Astrocyte (in vitro differentiated cells and primary cell): ENCODE measurements around the gene SCGB1A1. TPM values are rescaled to one million over a fixed set of nuclear protein-coding genes. Genes with fewer than 3 reads are reported as not detected.

ENCODE experiments used
- DNase-seq: peaks from one replicate; pipeline ENCODE4 v3.0.0-alpha.2; 2010; ENCODE audit warnings: low read depth
- FAIRE-seq: peaks from 2 replicates; lab custom pipeline; 2011; peaks lifted over from hg19 to GRCh38; lab: Jason Lieb, UNC
- H2AFZ ChIP-seq: 2 replicates; pipeline ENCODE4 v1.6.0; 2012; ENCODE audit warnings: low read depth, low read length, inconsistent platforms
- H3K27ac ChIP-seq: 2 replicates; pipeline ENCODE4 v1.5.1; 2011; ENCODE audit warnings: low read depth, low read length, inconsistent platforms
- H3K27me3 ChIP-seq: 2 replicates; pipeline ENCODE4 v1.6.0; 2011; ENCODE audit warnings: low read length, inconsistent platforms; ENCODE audit not compliant: insufficient read depth
- H3K36me3 ChIP-seq: 2 replicates; pipeline ENCODE4 v1.5.1; 2011; ENCODE audit warnings: low read length, inconsistent platforms; ENCODE audit not compliant: insufficient read depth
- H3K4me1 ChIP-seq: 2 replicates; pipeline ENCODE4 v1.5.1; 2011; ENCODE audit warnings: low read length, inconsistent platforms; ENCODE audit not compliant: insufficient read depth
- H3K4me2 ChIP-seq: 2 replicates; pipeline ENCODE4 v1.6.0; 2012; ENCODE audit warnings: low read length, inconsistent platforms
- H3K4me3 ChIP-seq: 2 replicates; pipeline ENCODE4 v1.5.1; 2011; ENCODE audit warnings: low read depth, mild to moderate bottlenecking, low read length, inconsistent platforms; ENCODE audit not compliant: insufficient read depth
- H3K79me2 ChIP-seq: 2 replicates; pipeline ENCODE4 v1.6.0; 2012; ENCODE audit warnings: mild to moderate bottlenecking, low read length, inconsistent platforms; ENCODE audit not compliant: insufficient read depth
- H3K9ac ChIP-seq: 2 replicates; pipeline ENCODE4 v1.6.0; 2012; ENCODE audit warnings: mild to moderate bottlenecking, low read length, inconsistent platforms
- H3K9me3 ChIP-seq: 2 replicates; pipeline ENCODE4 v1.5.1; 2012; ENCODE audit warnings: low read depth, mild to moderate bottlenecking, low read length, inconsistent platforms; ENCODE audit not compliant: insufficient read depth
- H4K20me1 ChIP-seq: 2 replicates; pipeline ENCODE4 v1.6.0; 2012; ENCODE audit warnings: low read length, inconsistent platforms; ENCODE audit not compliant: insufficient read depth
- H3K27ac Mint-ChIP-seq: one replicate; pipeline ENCODE4 v1.8.0; 2021; ENCODE audit warnings: mild to moderate bottlenecking, mixed read lengths; ENCODE audit not compliant: unreplicated experiment
- H3K27me3 Mint-ChIP-seq: one replicate; pipeline ENCODE4 v1.8.0; 2021; ENCODE audit warnings: low read depth, mixed read lengths; ENCODE audit not compliant: unreplicated experiment
- H3K36me3 Mint-ChIP-seq: one replicate; pipeline ENCODE4 v1.8.0; 2021; ENCODE audit warnings: low read depth, mixed read lengths; ENCODE audit not compliant: unreplicated experiment
- H3K4me1 Mint-ChIP-seq: one replicate; pipeline ENCODE4 v1.8.0; 2021; ENCODE audit warnings: low read depth, mixed read lengths; ENCODE audit not compliant: unreplicated experiment
- H3K4me3 Mint-ChIP-seq: one replicate; pipeline ENCODE4 v1.8.0; 2021; ENCODE audit warnings: mild to moderate bottlenecking, moderate library complexity, mixed read lengths; ENCODE audit not compliant: unreplicated experiment
- H3K9me3 Mint-ChIP-seq: one replicate; pipeline ENCODE4 v1.8.0; 2021; ENCODE audit warnings: mild to moderate bottlenecking, mixed read lengths; ENCODE audit not compliant: unreplicated experiment
- EZH2 ChIP-seq: IDR thresholded peaks from 2 replicates; pipeline ENCODE4 v1.6.1; 2012; ENCODE audit warnings: mild to moderate bottlenecking, low read length, inconsistent platforms; ENCODE audit not compliant: insufficient read depth
- total RNA-seq: library from RNA; stranded (reverse); gene quantifications from 2 replicates; pipeline ENCODE4 v1.2.1, GENCODE V29; 2021
- TF ChIP-seq, protein P1 (sequence below): IDR thresholded peaks from 2 replicates; pipeline ENCODE4 v1.5.1; 2011; ENCODE audit warnings: low read depth, mild to moderate bottlenecking, inconsistent platforms, low read length, moderate library complexity; ENCODE audit not compliant: insufficient read depth

SCGB1A1 gene
- total RNA-seq, 1 donor from 2014 or later = not detected

DNA sequence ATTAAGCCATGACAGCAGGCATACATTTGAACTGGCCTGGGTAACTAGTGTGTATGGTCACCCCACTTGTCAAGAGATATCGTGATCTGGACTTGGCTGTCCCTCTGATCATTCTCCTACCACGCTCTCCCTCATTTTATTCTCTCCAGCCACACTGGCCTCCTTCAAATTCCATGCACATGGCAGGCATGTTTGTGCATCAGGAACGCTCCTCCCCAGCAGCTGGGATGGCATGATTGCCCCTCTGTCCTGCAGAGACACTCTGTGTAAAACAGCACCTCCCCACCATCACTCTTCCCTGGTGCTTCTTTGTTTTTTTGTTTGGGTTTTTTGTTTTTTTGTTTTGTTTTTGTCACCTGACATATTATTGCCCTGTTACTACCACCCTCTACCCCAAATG is 31.5 kb upstream of the SCGB1A1 start:
- Histone ChIP-seq H3K4me2 (no peak overlapping the region), H3K79me2 (no peaks in the 10 kb centered on the region), H3K27ac (no peak overlapping the region), H3K9ac (no peak overlapping the region), H3K4me1 (no peaks in the 10 kb centered on the region), H4K20me1 (no peaks in the 10 kb centered on the region), H3K9me3 (no peaks in the 10 kb centered on the region), H3K36me3 (no peaks in the 10 kb centered on the region), H2AFZ (no peak overlapping the region), H3K4me3 (no peak overlapping the region), H3K27me3 (no peaks in the 10 kb centered on the region)
- Mint-ChIP-seq H3K4me3 (no peak overlapping the region), H3K36me3 (peaks cover 2% of the 10 kb centered on the region), H3K9me3 (no peaks in the 10 kb centered on the region), H3K27ac (no peak overlapping the region), H3K27me3 (peaks cover 12% of the 10 kb centered on the region), H3K4me1 (no peaks in the 10 kb centered on the region)
- FAIRE-seq (no peak), DNase-seq (no peak)
- no peak for TF ChIP-seq EZH2
- TF ChIP-seq, protein P1, sequence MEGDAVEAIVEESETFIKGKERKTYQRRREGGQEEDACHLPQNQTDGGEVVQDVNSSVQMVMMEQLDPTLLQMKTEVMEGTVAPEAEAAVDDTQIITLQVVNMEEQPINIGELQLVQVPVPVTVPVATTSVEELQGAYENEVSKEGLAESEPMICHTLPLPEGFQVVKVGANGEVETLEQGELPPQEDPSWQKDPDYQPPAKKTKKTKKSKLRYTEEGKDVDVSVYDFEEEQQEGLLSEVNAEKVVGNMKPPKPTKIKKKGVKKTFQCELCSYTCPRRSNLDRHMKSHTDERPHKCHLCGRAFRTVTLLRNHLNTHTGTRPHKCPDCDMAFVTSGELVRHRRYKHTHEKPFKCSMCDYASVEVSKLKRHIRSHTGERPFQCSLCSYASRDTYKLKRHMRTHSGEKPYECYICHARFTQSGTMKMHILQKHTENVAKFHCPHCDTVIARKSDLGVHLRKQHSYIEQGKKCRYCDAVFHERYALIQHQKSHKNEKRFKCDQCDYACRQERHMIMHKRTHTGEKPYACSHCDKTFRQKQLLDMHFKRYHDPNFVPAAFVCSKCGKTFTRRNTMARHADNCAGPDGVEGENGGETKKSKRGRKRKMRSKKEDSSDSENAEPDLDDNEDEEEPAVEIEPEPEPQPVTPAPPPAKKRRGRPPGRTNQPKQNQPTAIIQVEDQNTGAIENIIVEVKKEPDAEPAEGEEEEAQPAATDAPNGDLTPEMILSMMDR = no peak

DNA sequence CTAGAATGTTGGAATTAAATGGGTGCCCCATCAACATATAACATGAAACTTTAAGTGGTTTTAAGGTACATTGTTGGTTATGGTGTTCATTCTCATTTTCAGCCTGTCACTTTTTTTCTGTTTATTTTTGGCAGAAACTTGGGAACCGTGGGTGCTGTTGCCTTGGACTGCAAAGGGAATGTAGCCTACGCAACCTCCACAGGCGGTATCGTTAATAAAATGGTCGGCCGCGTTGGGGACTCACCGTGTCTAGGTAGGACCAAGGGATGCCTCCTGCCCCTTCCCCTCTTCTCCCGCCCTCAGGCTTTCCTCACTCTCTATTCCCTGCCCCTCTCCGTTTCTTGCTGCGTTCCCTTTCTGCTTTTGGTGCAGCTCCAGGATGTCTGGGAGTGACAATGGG is 29.8 kb upstream of the SCGB1A1 start:
- Mint-ChIP-seq H3K9me3 (no peaks in the 10 kb centered on the region), H3K4me1 (no peaks in the 10 kb centered on the region), H3K27ac (no peak overlapping the region), H3K27me3 (peaks cover 14% of the 10 kb centered on the region), H3K4me3 (no peak overlapping the region), H3K36me3 (peaks cover 4% of the 10 kb centered on the region)
- FAIRE-seq = no peak
- Histone ChIP-seq H2AFZ (no peak overlapping the region), H4K20me1 (no peaks in the 10 kb centered on the region), H3K4me1 (no peaks in the 10 kb centered on the region), H3K79me2 (no peaks in the 10 kb centered on the region), H3K36me3 (no peaks in the 10 kb centered on the region), H3K4me2 (no peak overlapping the region), H3K4me3 (no peak overlapping the region), H3K9ac (no peak overlapping the region), H3K27ac (no peak overlapping the region), H3K27me3 (no peaks in the 10 kb centered on the region), H3K9me3 (no peaks in the 10 kb centered on the region)
- TF ChIP-seq EZH2 = no peak
- DNase-seq = no peak

DNA sequence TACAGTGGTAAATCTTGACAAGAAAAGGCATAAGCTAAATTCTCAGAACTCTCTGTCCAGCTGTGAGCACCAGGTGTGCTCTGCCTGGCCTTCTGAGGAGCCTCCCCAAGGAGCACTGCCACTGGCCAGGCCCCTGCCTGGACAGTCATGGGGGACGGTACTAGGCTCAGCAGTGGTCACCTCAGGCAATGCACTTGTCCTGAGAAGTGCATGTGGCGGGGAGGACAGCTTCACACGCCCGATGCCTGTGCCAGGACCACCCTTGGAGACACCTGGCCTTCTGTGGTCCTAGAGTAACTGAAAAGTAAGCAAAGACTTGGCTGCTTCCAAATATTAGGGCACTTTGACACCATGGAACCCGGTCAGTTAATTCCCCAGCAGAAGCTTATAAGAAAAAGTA is 28.6 kb upstream of the SCGB1A1 start:
- Mint-ChIP-seq H3K4me1 (peaks cover 3% of the 10 kb centered on the region), H3K27ac (no peak overlapping the region), H3K4me3 (no peak overlapping the region), H3K36me3 (peaks cover 4% of the 10 kb centered on the region), H3K27me3 (peaks cover 14% of the 10 kb centered on the region), H3K9me3 (no peaks in the 10 kb centered on the region)
- TF ChIP-seq, protein P1 = no peak
- no peak for TF ChIP-seq EZH2
- FAIRE-seq (no peak), DNase-seq (no peak)
- peaks cover 3% of the 10 kb centered on the region for H3K4me1 ChIP-seq
- no peaks in the 10 kb centered on the region for H3K9me3 ChIP-seq
- H3K27me3 ChIP-seq = no peaks in the 10 kb centered on the region
- no peak overlapping the region for H3K27ac ChIP-seq
- H3K4me2 ChIP-seq = no peak overlapping the region
- no peaks in the 10 kb centered on the region for H4K20me1 ChIP-seq
- no peaks in the 10 kb centered on the region for H3K79me2 ChIP-seq
- H2AFZ ChIP-seq = no peak overlapping the region
- no peak overlapping the region for H3K9ac ChIP-seq
- H3K36me3 ChIP-seq = no peaks in the 10 kb centered on the region
- H3K4me3 ChIP-seq = no peak overlapping the region
